ENCODE measurements around the gene FILIP1L. TPM values are rescaled to one million over a fixed set of nuclear protein-coding genes. Genes with fewer than 3 reads are reported as not detected.

The FILIP1L gene
- total RNA-seq, 2 donors from 2014 or later: 77.0 to 86.6 TPM

DNA sequence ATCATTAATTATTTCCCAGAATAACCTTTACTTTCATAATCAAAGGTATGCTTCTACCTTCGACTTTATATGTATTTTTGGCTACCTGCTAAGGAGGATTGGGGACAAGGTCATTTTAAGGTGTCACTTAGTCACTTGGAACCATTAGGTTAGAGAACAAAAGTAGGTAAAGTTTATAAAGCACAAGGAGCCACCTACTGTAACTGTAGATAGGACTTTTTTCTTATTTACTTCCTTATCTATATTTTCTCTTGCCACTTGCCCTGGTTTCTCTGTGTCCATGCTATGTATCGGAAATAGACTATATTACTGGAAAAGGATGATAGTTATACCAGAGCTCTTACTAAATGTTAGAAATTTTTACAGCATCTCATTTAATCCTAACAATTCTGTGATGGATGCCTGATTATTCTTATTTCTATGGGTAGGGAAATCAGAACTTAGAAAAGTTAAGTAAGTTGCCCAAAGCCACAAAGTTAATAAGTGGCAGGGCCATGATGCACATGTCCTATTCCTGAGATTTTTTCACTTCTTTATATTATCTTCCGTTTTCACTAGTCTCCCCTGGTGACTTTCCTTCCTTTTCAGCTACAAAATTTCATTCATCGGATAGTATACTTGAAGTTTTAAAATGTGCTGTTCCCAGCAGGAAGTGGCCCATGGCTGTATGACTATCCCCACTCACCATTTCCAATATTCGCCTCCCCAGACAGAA, 164.2 kb downstream of the FILIP1L start:
- ATAC-seq (no peak), DNase-seq (no peak)
- intact Hi-C loops (cut with DNase I): loop anchor here in 1 of 2 donors (10.0 kb wide), 1 partner anchor 95 kb away; no protein-coding TSS in a partner anchor

DNA sequence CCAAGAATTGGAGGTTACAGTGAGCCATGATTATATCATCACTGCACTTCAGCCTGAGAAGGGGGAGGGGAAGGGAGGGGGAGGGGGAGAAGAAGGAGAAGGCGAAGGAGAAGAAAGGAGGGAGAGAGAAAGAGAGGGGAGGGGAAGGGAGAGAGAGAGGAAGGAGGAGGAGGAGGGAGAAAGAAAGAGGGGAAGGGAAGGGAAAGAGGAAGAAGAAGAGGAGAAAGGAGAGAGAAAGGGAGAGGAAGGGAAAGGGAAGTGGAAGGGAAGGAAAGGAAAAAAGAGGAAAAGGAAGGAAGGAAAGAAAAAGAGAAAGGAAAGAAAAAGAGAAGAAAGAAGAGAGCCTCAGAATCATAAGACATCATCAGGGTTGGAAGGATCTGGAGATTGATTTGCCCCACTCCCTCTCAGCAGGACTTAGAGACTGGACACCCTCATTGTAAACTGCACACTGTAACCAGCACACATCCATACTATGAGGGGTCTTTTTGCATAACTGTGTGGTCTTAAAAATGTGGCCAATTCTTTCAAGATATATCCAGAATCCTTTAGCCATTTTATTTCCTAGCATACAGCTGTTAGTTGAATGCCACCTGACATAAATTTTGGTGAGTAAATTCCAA, 165.7 kb downstream of the FILIP1L start:
- ATAC-seq (no peak), DNase-seq (no peak)
- intact Hi-C loops (cut with DNase I): no loop called here

DNA sequence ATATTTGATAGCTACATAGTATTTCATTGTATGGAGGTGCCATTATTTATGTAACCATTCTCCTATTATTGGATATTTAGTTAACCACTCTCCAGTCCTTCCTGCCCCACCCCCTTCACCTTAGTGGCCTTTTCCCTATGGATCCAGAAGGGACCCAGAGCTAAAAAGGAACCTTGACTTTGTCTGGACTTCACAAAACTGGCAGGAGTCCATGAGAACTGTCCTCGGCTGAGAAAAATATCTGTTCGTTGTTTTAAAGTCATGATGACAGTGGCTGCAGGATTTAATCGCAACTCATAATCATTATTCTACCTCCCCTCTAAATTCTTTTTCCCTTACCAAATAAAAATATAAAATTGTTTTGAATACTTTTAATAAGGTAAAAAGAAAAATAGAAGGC, 166.9 kb downstream of the FILIP1L start:
- DNase-seq (no peak), ATAC-seq (no peak)
- intact Hi-C loops (cut with DNase I): no loop called here

DNA sequence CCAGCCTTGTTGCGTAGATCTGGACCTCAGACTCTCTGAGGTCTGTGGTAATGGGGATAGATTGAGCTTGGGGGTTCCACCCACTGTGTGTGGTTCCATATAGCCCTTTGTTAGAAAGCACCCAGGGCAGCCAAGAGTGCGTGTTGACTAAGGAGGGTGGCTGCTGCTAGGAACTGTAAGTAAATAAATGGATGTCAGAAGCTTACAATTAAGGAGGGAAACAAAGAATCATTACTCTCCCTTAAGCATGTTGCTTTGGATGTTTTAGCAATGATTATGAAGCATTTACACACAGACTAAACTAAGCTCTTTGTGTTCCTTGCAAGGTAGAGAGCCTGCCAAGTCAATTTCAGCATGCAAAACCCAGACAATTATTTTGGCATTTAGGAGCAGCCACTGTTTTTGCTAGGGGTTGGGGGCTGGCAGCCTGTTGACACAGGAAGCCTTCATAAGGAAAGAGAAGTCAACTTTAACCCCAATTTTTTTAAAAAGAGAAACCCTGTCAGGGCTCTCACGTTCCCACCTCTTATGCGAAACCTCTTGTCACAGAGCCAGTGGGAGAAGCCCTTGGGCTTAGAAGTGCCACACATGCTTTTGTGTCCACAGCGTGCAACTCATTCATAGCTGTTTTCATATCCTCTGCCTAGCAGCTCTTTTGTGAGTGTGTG, 168.8 kb downstream of the FILIP1L start:
- DNase-seq: no peak
- intact Hi-C loops (cut with DNase I): no loop called here

DNA sequence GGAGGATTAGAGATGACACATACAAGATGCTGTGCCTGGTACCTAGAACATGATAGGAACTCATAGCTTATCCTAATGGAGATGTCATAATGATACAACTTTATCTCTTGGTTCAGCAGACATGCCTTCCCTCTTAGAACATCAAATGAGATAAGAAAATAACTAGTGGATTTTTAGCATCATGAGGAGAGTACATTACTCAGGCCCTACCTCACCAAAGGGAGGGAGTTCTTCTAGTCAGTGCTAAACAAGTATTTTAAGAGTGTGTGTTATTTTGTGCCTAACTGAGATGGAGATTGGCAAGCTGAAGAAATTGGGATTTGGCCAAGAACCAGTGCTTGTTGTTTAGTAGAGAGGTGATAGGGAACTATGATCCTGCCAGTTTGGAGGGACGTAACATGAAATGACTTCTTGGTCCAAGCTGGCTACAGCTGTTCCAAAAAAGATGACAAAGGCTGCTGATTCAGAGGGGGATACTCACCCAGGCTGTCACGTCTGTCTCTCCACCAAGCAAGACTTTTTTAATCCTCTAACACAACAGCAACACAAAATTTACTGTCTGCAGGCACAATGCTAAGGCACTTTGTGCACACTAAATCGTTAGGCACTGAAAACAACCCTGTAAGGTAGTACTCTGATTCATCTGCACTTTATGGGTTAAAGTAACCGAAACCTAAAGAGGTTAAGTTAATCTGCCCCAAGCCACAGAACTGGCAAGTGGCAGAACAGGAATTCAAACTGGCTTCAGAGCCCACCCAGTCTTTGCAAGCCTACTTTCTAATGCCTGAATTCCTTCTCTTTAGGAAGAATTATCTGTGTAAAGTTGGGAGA, 170.2 kb downstream of the FILIP1L start:
- intact Hi-C loops (cut with DNase I): no loop called here
- DNase-seq (no peak), ATAC-seq (peak; percentile 75 to 90)

More for the DNA sequence above, 168.8 kb downstream of the FILIP1L start:
- ATAC-seq: peak; percentile 29 to 70

DNA sequence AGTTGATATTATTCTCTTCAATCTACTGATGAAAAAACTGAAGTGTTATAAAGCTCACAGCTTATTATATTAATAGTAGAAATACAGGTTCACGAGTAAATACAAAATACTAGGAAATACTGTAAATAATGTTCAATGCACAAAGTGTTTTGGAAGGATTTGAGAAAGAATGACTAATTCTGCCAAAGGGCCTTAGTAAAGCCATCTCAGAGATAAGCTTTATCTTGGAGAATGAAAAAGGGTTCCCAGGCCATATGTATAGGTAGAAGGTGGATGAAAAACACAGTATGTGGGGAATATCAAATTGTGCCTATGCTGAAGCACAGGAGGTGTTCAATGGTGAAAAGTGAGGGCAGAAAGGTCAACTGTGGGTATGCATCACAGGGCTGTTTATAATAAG, 173.1 kb downstream of the FILIP1L start:
- intact Hi-C loops (cut with DNase I): no loop called here
- DNase-seq (no peak), ATAC-seq (no peak)

DNA sequence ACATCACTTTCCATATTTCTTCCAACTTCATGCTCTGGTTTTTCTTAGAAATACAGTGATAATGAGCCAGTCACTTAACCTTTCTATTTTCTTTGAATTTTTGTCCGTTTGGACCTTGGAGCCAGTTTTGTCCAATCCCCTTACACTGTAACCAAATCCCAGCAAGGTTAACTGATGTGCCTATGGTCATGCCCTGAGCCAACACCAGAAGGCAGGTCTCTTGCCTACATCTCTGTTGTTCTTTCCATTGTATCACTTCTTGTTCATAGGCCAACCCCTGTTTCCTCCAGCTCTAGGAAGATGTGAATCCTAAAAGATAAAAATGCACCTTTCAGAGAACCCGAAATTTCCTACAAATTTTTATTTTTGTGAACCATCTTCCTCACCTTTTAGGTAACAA, 174.0 kb downstream of the FILIP1L start:
- DNase-seq: no peak
- intact Hi-C loops (cut with DNase I): no loop called here
- no peak for ATAC-seq

DNA sequence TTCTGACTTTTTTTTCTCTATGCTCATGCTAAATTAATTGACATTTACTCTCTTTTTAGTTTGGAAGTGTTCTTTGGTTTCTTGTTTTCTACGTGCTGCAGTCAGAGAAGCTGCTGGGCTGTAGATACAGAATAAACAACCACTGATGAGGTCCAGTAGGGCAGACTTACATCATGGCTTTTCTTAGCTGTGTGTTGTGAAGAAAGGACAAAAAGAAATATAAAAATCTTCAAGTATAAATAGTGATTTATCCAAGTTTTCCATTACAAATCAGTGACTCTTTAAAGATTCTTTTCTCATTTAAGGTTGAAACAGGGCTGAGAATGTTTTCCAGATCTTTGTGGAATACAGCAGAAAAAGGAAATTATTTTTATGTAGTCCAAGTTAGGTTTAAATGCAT, 174.4 kb downstream of the FILIP1L start:
- intact Hi-C loops (cut with DNase I): loop anchor here in 1 of 2 donors (10.0 kb wide), 1 partner anchor 105 kb away; no protein-coding TSS in a partner anchor
- no peak for ATAC-seq

DNA sequence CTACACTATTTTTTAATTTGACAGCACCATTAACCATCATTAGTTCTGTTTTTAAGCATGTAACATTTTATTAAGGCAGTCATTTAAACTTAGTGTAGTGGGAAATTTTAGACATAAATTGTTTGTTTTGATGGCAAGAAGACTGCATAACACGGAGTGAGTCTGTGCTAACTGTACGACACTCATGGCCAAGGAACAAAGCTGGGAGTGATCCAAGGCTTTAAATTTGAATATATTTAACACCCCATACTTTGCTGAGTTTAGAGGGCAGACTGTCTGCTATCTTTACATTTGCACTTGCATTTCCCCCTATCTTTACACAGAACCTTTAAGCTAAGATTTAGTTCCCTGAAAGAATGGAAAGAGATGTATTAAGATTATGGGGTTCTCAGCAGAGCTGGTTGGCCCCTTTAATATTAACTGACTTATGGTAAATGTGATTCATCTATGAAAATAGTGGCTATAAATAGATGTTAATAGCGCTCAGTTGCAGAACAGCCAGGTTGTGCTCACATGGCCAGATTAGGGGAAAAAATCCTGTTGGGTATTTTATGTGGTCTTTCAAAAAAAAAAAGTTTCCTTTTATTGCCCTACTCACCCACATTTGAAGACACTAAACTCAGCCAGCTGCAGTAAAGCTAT, 175.9 kb downstream of the FILIP1L start:
- ATAC-seq: peak in 1 of 2 donors; percentile 18
- intact Hi-C loops (cut with DNase I): loop anchor here in 1 of 2 donors (10.0 kb wide), 1 partner anchor 106 kb away; no protein-coding TSS in a partner anchor
- DNase-seq: no peak

More for the DNA sequence above, 174.4 kb downstream of the FILIP1L start:
- no peak for DNase-seq

DNA sequence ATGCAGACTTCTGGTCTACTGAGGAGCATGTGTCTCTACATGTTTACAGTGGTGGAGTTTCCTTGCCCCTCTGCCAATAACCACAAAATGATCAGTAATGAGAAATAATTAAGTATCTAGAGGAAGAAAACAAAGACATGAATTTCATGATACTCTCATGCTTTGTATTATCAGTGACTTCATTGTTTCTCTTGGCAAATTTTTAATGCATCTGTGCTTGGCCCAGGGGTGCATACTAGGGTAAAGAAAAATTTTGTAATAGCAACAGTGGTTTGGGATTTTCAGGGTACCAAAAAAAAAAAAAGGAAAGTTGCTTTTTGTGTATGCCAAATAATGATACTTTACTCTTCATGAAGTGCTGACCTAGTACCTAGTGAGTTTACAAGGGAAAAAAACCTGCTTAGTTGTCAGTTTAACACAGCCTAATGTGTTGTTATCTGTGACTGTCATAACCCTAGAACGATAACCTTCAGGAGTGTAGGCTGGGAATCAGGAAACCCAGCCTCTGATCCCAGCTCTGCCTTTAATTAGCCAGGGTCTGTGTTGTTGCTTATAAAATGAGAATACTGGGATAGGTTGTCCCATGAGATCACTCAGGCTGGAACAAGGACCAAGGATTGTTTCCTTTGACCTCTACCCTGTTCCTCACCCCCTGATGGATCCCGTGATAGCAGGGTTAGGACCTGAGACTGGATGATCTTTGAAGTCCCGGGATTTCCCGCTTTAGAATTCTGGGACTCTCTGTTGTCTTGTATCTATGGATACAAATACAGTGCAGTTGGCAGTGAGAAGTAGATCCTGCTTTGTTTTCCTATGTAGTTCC, 179.1 kb downstream of the FILIP1L start:
- DNase-seq (no peak), ATAC-seq (peak; percentile 25 to 81)
- intact Hi-C loops (cut with DNase I): loop anchor here in 1 of 2 donors (5.0 to 10.0 kb wide), 2 partner anchors 58 to 110 kb away; no protein-coding TSS in a partner anchor

DNA sequence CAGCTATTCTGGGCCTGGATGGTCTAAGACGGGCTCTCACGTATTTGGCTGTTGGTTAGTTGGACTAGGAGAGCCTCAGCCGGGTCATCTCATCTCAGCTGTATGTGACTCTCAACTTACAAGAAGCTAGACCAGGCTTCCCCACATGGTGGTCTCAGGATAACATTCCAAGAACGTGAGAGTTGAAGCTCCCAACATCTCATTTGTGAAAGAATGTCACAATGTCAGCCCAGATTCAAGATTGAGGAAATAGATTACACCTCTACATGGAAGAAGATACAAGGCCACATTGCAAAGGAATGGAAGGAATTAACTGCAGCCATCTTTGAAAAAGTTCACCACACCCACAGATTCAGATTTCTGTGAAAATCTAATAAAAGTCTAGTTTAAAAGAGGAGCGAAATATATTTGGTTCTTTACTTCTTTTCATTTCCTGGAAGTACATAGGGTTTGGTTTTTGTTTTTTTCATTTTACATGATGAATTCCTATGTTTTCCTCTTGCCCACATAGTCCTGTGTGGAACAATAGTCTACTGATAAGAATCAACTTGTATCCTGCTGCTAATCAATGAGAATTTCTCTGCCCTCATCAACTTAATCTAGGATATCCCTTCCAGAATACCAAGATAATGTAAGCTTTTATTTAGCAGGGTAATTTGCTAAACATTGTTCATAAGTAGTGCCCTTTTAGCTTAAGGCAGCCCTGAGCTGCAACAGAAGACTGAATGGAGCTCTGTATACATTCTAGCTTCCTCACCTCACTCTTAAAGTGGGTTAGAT, 180.1 kb downstream of the FILIP1L start:
- ATAC-seq: no peak
- no peak for DNase-seq
- intact Hi-C loops (cut with DNase I): loop anchor here in 1 of 2 donors (5.0 to 10.0 kb wide), 2 partner anchors 57 to 111 kb away; no protein-coding TSS in a partner anchor

DNA sequence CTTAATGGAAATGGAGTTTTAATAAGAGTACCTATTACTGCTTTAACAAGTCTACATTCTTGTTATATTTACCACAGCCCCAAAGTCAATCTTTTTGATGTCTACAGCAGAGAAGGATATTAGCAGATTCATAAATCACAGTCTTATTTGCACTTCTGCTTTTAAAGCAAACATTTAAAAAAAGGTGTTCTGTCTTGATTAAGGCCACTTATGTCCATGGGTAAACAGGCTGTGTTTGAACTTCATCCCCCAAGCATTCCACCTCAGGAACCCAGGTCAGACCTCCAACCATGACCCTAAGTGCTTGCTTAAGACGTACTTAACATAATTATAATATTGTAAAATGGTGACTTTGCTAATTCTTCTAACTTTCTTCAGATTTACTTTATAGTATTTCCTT, 183.2 kb downstream of the FILIP1L start:
- DNase-seq: no peak
- intact Hi-C loops (cut with DNase I): loop anchor here in 1 of 2 donors (5.0 to 10.0 kb wide), 2 partner anchors 54 to 114 kb away; no protein-coding TSS in a partner anchor
- no peak for ATAC-seq

DNA sequence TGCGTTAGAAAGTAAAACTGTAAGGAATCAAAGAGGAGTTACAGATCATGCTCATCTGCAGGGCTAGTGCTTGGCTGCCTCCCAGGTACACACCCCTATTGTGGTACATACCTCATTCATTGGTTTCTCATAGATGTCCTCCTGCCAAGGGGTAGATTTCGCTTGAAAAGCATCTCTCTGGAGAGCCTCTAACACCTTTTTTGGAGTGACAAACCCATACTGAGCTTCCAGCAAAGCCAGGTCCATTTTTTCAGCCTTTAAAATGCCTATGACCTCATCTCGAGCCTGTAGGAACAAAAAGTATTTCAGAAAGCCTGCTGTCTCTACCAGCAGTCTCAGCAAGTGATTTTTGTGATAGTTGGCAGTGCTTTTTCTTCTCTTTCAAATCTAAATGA, 184.6 kb downstream of the FILIP1L start:
- intact Hi-C loops (cut with DNase I): loop anchor here in 1 of 2 donors (5.0 to 10.0 kb wide), 3 partner anchors 52 to 325 kb away; no protein-coding TSS in a partner anchor
- peak; percentile 52 for DNase-seq

DNA sequence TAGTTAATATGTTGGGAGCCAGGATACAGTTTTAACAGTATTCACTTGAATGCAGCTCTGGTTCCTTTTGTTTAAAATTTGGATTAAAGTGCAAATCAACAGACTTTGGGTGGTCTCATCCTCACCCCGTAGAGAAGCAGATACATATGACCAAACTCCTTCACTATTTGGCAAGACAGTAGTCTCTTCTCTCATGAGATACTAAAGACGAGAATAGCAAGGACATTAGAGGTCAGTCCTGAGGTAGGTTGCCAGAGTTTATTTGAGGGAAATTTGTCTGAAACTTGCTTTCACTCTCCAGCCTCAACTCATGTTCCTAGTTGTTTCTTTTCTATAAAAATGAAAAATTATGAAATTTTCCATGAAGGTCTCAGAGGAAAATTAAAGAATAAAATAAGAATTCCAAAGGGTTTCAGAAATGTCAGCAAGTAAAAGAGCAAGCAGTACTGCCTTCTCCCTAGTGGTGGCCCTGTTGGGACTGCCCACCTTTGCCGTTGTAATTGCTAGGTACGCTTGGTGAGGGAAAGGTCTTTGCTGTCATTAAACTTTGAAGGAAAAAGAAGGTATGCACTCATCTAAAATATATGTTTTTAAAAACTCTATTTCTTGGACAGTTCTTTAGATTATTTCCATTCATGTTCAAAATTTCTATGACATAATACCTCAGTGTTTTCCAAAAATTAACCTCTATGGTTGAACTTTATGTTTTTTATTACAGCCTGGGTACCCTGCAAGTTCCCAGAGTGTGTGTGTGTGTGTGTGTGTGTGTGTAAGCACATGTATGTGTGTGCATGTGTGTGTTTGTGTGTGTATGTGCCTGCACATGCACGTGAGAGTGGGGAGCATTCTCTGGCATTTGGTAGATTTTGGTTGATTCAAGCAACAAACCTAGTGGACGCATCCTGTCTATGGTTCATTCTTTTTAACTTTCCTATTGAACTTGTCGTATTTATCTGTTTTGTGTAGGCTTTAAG, 185.2 kb downstream of the FILIP1L start:
- intact Hi-C loops (cut with DNase I): loop anchor here in 1 of 2 donors (10.0 kb wide), 1 partner anchor 326 kb away; no protein-coding TSS in a partner anchor
- peak; percentile 49 to 50 for ATAC-seq
- DNase-seq: no peak

More for the DNA sequence above, 184.6 kb downstream of the FILIP1L start:
- peak; percentile 51 to 84 for ATAC-seq

DNA sequence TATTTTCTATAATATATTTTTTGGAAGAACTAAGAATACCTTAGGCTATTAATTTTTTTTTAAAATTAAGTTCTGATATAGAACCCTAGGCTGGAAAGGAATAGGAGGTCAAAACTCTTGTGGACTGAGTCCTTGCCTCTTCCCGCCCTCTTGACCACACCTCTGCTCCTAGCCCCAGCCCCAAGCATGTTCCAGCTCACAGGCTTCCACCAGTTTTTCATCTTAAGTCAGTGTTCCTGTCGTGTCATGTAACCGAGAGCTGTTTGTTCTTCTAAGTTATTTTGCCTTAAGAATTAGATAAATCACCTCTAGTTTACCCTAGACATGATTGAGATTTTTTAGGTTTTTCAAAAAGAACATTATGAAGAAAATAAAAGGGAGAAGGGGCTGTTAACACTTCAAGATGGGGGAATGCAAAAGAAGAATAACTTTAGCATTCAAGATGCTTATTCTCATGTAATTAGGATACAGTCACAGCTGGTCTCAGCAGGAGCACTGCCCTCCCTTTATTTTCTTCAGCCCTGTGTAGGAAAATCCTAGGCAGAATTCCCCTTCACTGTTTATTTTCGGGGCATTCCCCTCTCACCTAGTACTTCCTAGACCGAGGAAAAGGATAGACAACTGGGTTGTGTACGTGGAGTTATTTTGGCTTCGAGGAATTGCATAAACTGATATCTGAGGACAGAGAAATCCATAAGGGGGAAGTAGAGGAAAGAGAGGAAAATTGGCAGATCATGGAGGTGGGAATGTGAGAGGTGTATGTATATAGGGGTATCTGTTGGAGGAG, 186.4 kb downstream of the FILIP1L start:
- DNase-seq (no peak), ATAC-seq (no peak)
- intact Hi-C loops (cut with DNase I): loop anchor here in 1 of 2 donors (10.0 kb wide), 1 partner anchor 327 kb away; no protein-coding TSS in a partner anchor

Data from left cardiac atrium (tissue), 4 donors.